Ovary (tissue), 9 donors: ENCODE measurements around the gene ABCF2. TPM values are rescaled to one million over a fixed set of nuclear protein-coding genes. Genes with fewer than 3 reads are reported as not detected.
A peak's percentile ranks its signal among the peaks of the same experiment; 100 is the strongest.

Experiments used
- DNase-seq, 5 donors: peaks; one replicate each; pipeline ENCODE4 v3.0.0-alpha.2; 2019 to 2020
- H3K27ac ChIP-seq, 2 donors: fragments of 200-600 bp; one replicate each; pipeline versions ENCODE4 v1.5.1 to v1.8.0; 2019 to 2022
- H3K27me3 ChIP-seq: fragments of 200-600 bp; one replicate; pipeline ENCODE4 v1.8.0; 2022
- H3K36me3 ChIP-seq: fragments of 200-600 bp; sonication (generic); one replicate; pipeline ENCODE4 v1.5.1; 2019
- H3K4me1 ChIP-seq: one replicate; pipeline ENCODE4 v1.8.1; 2013; ENCODE audit warnings: mild to moderate bottlenecking, moderate library complexity; ENCODE audit not compliant: insufficient read depth
- H3K4me3 ChIP-seq: fragments of 200-600 bp; sonication (generic); one replicate; pipeline ENCODE4 v1.5.1; 2017
- H3K9me3 ChIP-seq, 2 donors: fragments of 200-600 bp in 1 of 2; sonication (generic) in 1 of 2; one replicate each; pipeline versions ENCODE4 v1.5.1 to v1.8.1; 2013 to 2019; ENCODE audit warnings: mild to moderate bottlenecking in 1 of 2, moderate library complexity in 1 of 2
- CTCF ChIP-seq, 3 donors: fragments of 450-650 bp in 2 of 3; fragments of 200-600 bp in 1 of 3; IDR thresholded peaks; one replicate each; pipeline versions ENCODE4 v1.5.1 to v1.8.0; 2016 to 2022; ENCODE audit warnings: antibody characterized with exemption in 3 of 3, mild to moderate bottlenecking in 1 of 3
- EP300 ChIP-seq: sonication (generic); formaldehyde crosslinking; IDR thresholded peaks from one replicate; pipeline ENCODE4 v1.6.1; 2017; ENCODE audit warnings: antibody characterized with exemption
- POLR2A ChIP-seq: fragments of 450-650 bp; IDR thresholded peaks from one replicate; pipeline ENCODE4 v1.6.1; 2017; ENCODE audit warnings: antibody characterized with exemption, mild to moderate bottlenecking, moderate library complexity
- WGBS, 3 donors: extraction: QIAGEN DNeasy Blood & Tissue Kit in 1 of 3; methylation state at CpG; one replicate each; pipeline versions ENCODE4 v1.1.5 to v1.1.7; 2013 to 2017; 5-methylcytosine and 5-hydroxymethylcytosine counted together
- intact Hi-C, 4 donors: fragments of 100-400 bp; cut with DNase I; formaldehyde crosslinking; loops; one replicate each; pipeline versions ENCODE4 v1.11.0 to v1.15.1; 2022 to 2023
- polyA plus RNA-seq, 2 donors: library from polyadenylated mRNA; stranded (reverse); fragments of 200-250 nt in 1 of 2; fragments of 350-450 nt in 1 of 2; fragmentation: Illumina TruSeq in 1 of 2; extraction: RNeasy Lipid Tissue Mini Kit (QIAGEN cat#74804) in 1 of 2; gene quantifications; one replicate each; pipeline ENCODE4 v1.2.3, GENCODE V29; 2013 to 2014
- total RNA-seq, 7 donors: library from RNA; depleted of rRNA in 2 of 7; stranded (reverse); fragments of >200 nt in 2 of 7; fragmentation: NEBNext Ultra II Directional in 3 of 7; extraction: Animal tissue kit (Norgen Biotek cat#: 25700) in 3 of 7; gene quantifications; one replicate each; pipeline versions ENCODE4 v1.1.0 to v1.2.4, GENCODE V29; 2016 to 2023
- donor health status: DM: no; HTN: no; CAD: no; lungs with moderate emphysema.
- donor health status: DM: no; HTN: no; CAD: no.
- donor health status: Bipolar disorder and iron deficiency.
- donor health status: DM: yes; HTN: yes; CAD: no.
- donor health status: DM: no; HTN: no; CAD: no.
- donor health status: DM: yes; HTN: yes; CAD: no.

The ABCF2 gene
- total and polyA plus RNA-seq, 9 donors = 13.6 to 40.3 (median 27.6) TPM

GRCh38 chr7:151249732-151250072 lies 22.7 kb upstream of the ABCF2 start:
- WGBS, 3 donors = 2 to 7% (median 3%) methylated on average over 5 of the region's 5 CpGs
- H3K4me3 ChIP-seq = peak overlapping the region; percentile 51
- H3K27me3 ChIP-seq = no peaks in the 10 kb centered on the region
- H3K27ac ChIP-seq = peak overlapping the region; percentile 83 to 99
- intact Hi-C loops = loop anchor here in 3 of 4 donors (5.0 kb wide), 1 partner anchor 53 kb away; no protein-coding TSS in a partner anchor
- peaks cover 29% of the 10 kb centered on the region for H3K4me1 ChIP-seq
- TF ChIP-seq CTCF (IDR thresholded peaks at IDR 0.05) (no peak), POLR2A (no peak), EP300 (no peak)
- H3K36me3 ChIP-seq = no peaks in the 10 kb centered on the region
- peak; percentile 78 to 85 (median 80) for DNase-seq
- no peaks in the 10 kb centered on the region for H3K9me3 ChIP-seq

GRCh38 chr7:151249034-151249731 lies 22.2 kb upstream of the ABCF2 start:
- Histone ChIP-seq H3K4me3 (peak overlapping the region; percentile 51), H3K4me1 (peaks cover 30% of the 10 kb centered on the region)
- intact Hi-C loops = loop anchor here in 2 of 4 donors (5.0 kb wide), 1 partner anchor 53 kb away; no protein-coding TSS in a partner anchor

GRCh38 chr7:151248346-151249033 lies 21.5 kb upstream of the ABCF2 start, which contains the start of gene SMARCD3:
TSS of gene SMARCD3 (minus strand) at chr7:151248694. CDS start at chr7:151248562, 132 bp downstream.
- peak; percentile 72 to 85 (median 81) for DNase-seq
- TF ChIP-seq EP300 (no peak), CTCF (IDR thresholded peaks at IDR 0.05) (no peak), POLR2A (no peak)
- peak within 1 kb of the TSS; percentile 83 to 99 for H3K27ac ChIP-seq
- peaks cover 30% of the 10 kb centered on the region for H3K4me1 ChIP-seq
- intact Hi-C loops = loop anchor here in 2 of 4 donors (5.0 kb wide), 1 partner anchor 54 kb away; no protein-coding TSS in a partner anchor
- 1% methylated on average over 41 to 71 of the region's 71 CpGs for WGBS, 3 donors
- H3K27me3 ChIP-seq = no peaks in the 10 kb centered on the region
- peak within 1 kb of the TSS; percentile 51 for H3K4me3 ChIP-seq
- H3K9me3 ChIP-seq = no peaks in the 10 kb centered on the region
- no peaks in the 10 kb centered on the region for H3K36me3 ChIP-seq

More at GRCh38 chr7:151249034-151249731, 22.2 kb upstream of the ABCF2 start:
- Histone ChIP-seq H3K27me3 (no peaks in the 10 kb centered on the region), H3K9me3 (no peaks in the 10 kb centered on the region), H3K36me3 (no peaks in the 10 kb centered on the region), H3K27ac (peak overlapping the region; percentile 83 to 99)
- WGBS, 3 donors = 1 to 2% (median 1%) methylated on average over 42 to 45 of the region's 45 CpGs
- DNase-seq = peak in 3 of 5 donors; percentile 72 to 79 (median 76)
- TF ChIP-seq CTCF (IDR thresholded peaks at IDR 0.05) (no peak), EP300 (no peak), POLR2A (no peak)

- intact Hi-C loops = loop anchor here in 2 of 4 donors (5.0 kb wide), 1 partner anchor 55 kb away; no protein-coding TSS in a partner anchor
- Histone ChIP-seq H3K4me3 (peak overlapping the region; percentile 51), H3K36me3 (no peaks in the 10 kb centered on the region), H3K9me3 (no peaks in the 10 kb centered on the region), H3K27ac (peak overlapping the region; percentile 83 to 99), H3K4me1 (peaks cover 28% of the 10 kb centered on the region), H3K27me3 (no peaks in the 10 kb centered on the region)
- no peak for TF ChIP-seq POLR2A
- no peak for TF ChIP-seq CTCF (IDR thresholded peaks at IDR 0.05)
- no peak for TF ChIP-seq EP300
- WGBS, 3 donors = 3 to 6% (median 3%) methylated on average over 23 to 29 of the region's 29 CpGs
- DNase-seq = peak in 2 of 5 donors; percentile 64 to 66
These were observed 20.8 kb upstream of the ABCF2 start for GRCh38 chr7:151247611-151248345.
